Measurements from ENCODE around the gene FBXO31. TPM values are rescaled to one million over a fixed set of nuclear protein-coding genes. Genes with fewer than 3 reads are reported as not detected.

The FBXO31 gene
- total and polyA plus RNA-seq, 9 of the 15 experiments (the other 6 are each of a cell fraction or from before 2014, with no cell fraction given), result 0.18 to 33.3 (median 10.9) TPM

DNA sequence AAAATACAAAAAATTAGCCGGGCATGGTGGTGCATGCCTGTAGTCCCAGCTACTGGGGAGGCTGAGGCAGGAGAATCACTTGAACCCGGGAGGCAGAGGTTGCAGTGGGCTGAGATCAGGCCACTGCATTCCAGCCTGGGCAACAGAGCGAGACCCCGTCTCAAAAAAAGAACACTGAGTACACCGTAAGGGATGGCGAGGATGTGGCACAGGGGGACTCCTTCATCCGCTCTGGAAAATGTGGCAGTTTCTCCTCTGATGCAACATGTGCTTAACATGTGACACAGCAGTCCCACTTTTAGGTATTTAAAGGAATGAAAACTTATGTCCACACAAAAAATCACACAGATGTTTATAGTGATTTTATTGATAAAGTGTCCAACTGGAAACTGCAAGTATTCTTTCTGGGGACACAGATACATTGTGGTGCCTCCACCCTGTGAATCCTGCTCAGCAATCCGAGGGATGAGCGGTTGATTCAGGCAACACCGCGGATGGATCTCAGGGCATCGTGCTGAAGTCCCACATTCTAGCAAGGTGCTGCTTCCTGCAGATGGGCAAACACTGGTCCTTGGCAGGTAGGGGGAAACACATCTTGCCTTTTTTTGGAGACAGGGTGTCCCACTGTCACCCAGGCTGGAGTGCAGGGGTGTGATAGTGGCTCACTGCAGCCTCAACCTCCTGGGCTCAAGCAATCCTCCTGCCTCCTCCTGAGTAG, 62.9 kb downstream of the FBXO31 start:
- no peak overlapping the region for H3K4me2 ChIP-seq (ENCODE audit: insufficient read depth, low read length)
- TF ChIP-seq CBX5 (IDR thresholded peaks at IDR 0.05; ENCODE audit: borderline replicate concordance, low read depth) (no peak), L3MBTL2 (IDR thresholded peaks at IDR 0.05) (peak; percentile 57), CEBPG (CRISPR knock-in tag; IDR thresholded peaks at IDR 0.05) (peak; percentile 65; the same call in 1 of the 2 replicates), CEBPG (tag; conservative IDR thresholded peaks at IDR 0.05 in 1 of 2, IDR thresholded peaks at IDR 0.05 in 1 of 2) (no peak), SMAD4 (CRISPR knock-in tag; conservative IDR thresholded peaks at IDR 0.05) (peak; percentile 52; the same call in 1 of the 2 replicates), ZNF124 (CRISPR knock-in tag; IDR thresholded peaks at IDR 0.05) (no peak)
- TF ChIP-seq, protein P1, sequence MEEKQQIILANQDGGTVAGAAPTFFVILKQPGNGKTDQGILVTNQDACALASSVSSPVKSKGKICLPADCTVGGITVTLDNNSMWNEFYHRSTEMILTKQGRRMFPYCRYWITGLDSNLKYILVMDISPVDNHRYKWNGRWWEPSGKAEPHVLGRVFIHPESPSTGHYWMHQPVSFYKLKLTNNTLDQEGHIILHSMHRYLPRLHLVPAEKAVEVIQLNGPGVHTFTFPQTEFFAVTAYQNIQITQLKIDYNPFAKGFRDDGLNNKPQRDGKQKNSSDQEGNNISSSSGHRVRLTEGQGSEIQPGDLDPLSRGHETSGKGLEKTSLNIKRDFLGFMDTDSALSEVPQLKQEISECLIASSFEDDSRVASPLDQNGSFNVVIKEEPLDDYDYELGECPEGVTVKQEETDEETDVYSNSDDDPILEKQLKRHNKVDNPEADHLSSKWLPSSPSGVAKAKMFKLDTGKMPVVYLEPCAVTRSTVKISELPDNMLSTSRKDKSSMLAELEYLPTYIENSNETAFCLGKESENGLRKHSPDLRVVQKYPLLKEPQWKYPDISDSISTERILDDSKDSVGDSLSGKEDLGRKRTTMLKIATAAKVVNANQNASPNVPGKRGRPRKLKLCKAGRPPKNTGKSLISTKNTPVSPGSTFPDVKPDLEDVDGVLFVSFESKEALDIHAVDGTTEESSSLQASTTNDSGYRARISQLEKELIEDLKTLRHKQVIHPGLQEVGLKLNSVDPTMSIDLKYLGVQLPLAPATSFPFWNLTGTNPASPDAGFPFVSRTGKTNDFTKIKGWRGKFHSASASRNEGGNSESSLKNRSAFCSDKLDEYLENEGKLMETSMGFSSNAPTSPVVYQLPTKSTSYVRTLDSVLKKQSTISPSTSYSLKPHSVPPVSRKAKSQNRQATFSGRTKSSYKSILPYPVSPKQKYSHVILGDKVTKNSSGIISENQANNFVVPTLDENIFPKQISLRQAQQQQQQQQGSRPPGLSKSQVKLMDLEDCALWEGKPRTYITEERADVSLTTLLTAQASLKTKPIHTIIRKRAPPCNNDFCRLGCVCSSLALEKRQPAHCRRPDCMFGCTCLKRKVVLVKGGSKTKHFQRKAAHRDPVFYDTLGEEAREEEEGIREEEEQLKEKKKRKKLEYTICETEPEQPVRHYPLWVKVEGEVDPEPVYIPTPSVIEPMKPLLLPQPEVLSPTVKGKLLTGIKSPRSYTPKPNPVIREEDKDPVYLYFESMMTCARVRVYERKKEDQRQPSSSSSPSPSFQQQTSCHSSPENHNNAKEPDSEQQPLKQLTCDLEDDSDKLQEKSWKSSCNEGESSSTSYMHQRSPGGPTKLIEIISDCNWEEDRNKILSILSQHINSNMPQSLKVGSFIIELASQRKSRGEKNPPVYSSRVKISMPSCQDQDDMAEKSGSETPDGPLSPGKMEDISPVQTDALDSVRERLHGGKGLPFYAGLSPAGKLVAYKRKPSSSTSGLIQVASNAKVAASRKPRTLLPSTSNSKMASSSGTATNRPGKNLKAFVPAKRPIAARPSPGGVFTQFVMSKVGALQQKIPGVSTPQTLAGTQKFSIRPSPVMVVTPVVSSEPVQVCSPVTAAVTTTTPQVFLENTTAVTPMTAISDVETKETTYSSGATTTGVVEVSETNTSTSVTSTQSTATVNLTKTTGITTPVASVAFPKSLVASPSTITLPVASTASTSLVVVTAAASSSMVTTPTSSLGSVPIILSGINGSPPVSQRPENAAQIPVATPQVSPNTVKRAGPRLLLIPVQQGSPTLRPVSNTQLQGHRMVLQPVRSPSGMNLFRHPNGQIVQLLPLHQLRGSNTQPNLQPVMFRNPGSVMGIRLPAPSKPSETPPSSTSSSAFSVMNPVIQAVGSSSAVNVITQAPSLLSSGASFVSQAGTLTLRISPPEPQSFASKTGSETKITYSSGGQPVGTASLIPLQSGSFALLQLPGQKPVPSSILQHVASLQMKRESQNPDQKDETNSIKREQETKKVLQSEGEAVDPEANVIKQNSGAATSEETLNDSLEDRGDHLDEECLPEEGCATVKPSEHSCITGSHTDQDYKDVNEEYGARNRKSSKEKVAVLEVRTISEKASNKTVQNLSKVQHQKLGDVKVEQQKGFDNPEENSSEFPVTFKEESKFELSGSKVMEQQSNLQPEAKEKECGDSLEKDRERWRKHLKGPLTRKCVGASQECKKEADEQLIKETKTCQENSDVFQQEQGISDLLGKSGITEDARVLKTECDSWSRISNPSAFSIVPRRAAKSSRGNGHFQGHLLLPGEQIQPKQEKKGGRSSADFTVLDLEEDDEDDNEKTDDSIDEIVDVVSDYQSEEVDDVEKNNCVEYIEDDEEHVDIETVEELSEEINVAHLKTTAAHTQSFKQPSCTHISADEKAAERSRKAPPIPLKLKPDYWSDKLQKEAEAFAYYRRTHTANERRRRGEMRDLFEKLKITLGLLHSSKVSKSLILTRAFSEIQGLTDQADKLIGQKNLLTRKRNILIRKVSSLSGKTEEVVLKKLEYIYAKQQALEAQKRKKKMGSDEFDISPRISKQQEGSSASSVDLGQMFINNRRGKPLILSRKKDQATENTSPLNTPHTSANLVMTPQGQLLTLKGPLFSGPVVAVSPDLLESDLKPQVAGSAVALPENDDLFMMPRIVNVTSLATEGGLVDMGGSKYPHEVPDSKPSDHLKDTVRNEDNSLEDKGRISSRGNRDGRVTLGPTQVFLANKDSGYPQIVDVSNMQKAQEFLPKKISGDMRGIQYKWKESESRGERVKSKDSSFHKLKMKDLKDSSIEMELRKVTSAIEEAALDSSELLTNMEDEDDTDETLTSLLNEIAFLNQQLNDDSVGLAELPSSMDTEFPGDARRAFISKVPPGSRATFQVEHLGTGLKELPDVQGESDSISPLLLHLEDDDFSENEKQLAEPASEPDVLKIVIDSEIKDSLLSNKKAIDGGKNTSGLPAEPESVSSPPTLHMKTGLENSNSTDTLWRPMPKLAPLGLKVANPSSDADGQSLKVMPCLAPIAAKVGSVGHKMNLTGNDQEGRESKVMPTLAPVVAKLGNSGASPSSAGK (IDR thresholded peaks at IDR 0.05), result peak; percentile 58
- H3K4me1 ChIP-seq (replicated peaks in 1 of 2; ENCODE audit: control insufficient read depth in 2 of 2, insufficient read depth in 2 of 2, low read length in 2 of 2), result peaks cover 13 to 36% of the 10 kb centered on the region in 2 experiments
- H3K4me3 ChIP-seq, result no peak overlapping the region
- in situ Hi-C loops (cut with MboI) (no loop called here), intact Hi-C loops (cut with micrococcal nuclease) (loop anchor here (10.0 kb wide), 1 partner anchor 314 kb away; no protein-coding TSS in a partner anchor)
- H4K20me1 ChIP-seq (replicated peaks; ENCODE audit: control insufficient read depth, insufficient read depth, low read length), result no peaks in the 10 kb centered on the region
- H2AFZ ChIP-seq (ENCODE audit: low read depth, low read length), result no peak overlapping the region
- H3K27me3 ChIP-seq (ENCODE audit: control insufficient read depth in 2 of 2, insufficient read depth in 2 of 2, low read length in 2 of 2), result no peaks in the 10 kb centered on the region
- 95% methylated on average over 11 of the region's 12 CpGs for WGBS (ENCODE audit: insufficient coverage, low coverage, missing lambda C conversion rate)
- DNase-seq (ENCODE audit: extremely low read depth in 1 of 4, low spot score in 3 of 4) (no peak), FAIRE-seq (no peak), ATAC-seq (no peak)
- peaks cover 22% of the 10 kb centered on the region for H3K79me2 ChIP-seq (ENCODE audit: control insufficient read depth, insufficient read depth, low read length)
- H3K27ac ChIP-seq (ENCODE audit: extremely low read depth, low read depth, low read length), result no peak overlapping the region
- POLR2A ChIA-PET, result interaction anchor here (1.4 kb wide), 1 partner anchor 12 kb away, joined by 3 read pairs; no protein-coding TSS in a partner anchor
- no TSS peak for BruUV-seq (replicated peaks)
- no peak overlapping the region; a peak in 1 of 4 replicates for H3K9ac ChIP-seq (ENCODE audit: insufficient read depth in 1 of 2, low read depth in 2 of 2, low read length in 2 of 2)
- CTCF ChIA-PET (ENCODE audit: low intra/inter-chr PET ratio), result no interaction called here
- H3K9me3 ChIP-seq (replicated peaks; ENCODE audit: control insufficient read depth, insufficient read depth, low read depth, low read length), result no peaks in the 10 kb centered on the region
- H3K36me3 ChIP-seq (ENCODE audit: control insufficient read depth, insufficient read depth, low read length), result peaks cover 27% of the 10 kb centered on the region
- peaks cover 2% of the 10 kb centered on the region for H3K9me1 ChIP-seq (ENCODE audit: control insufficient read depth, insufficient read depth, low read length)

All from K562 (cell line).